ENCODE data around the gene HOXB3.
A peak's percentile ranks its signal among the peaks of the same experiment; 100 is the strongest.

HOXB3 gene

GRCh38 chr17:48600244-48601098 lies 10.4 kb upstream of the HOXB3 start (continued):
- TF ChIP-seq PRDM4 (tag by site-specific recombination; IDR thresholded peaks at IDR 0.05), result no peak
- no peak for TF ChIP-seq ZNF433 (tag by site-specific recombination; IDR thresholded peaks at IDR 0.05; ENCODE audit: low read depth)
- TF ChIP-seq ZNF548 (tag by site-specific recombination; IDR thresholded peaks at IDR 0.05), result no peak
- no peak for TF ChIP-seq REPIN1 (tag by site-specific recombination; IDR thresholded peaks at IDR 0.05; ENCODE audit: low read depth)
- TF ChIP-seq REST (tag by site-specific recombination; IDR thresholded peaks at IDR 0.05), result no peak
- TF ChIP-seq ZNF561 (tag by site-specific recombination; IDR thresholded peaks at IDR 0.05; ENCODE audit: borderline replicate concordance), result no peak
- TF ChIP-seq RBAK (tag by site-specific recombination; IDR thresholded peaks at IDR 0.05), result no peak
- TF ChIP-seq ZBTB8A (tag by site-specific recombination; IDR thresholded peaks at IDR 0.05), result peak; percentile 97
- peak; percentile 73; the same call in 1 of the 2 replicates for TF ChIP-seq ZBTB10 (tag by site-specific recombination; IDR thresholded peaks at IDR 0.05)
- no peak for TF ChIP-seq HOXC10 (CRISPR knock-in tag; IDR thresholded peaks at IDR 0.05)
- TF ChIP-seq ZNF280D (tag by site-specific recombination; IDR thresholded peaks at IDR 0.05), result no peak
- TF ChIP-seq ZNF202 (tag by site-specific recombination; IDR thresholded peaks at IDR 0.05; ENCODE audit: borderline replicate concordance), result no peak
- TF ChIP-seq ZNF623 (tag by site-specific recombination; IDR thresholded peaks at IDR 0.05), result no peak
- TF ChIP-seq ZNF544 (tag by site-specific recombination; IDR thresholded peaks at IDR 0.05), result no peak
- TF ChIP-seq ZNF311 (tag by site-specific recombination; IDR thresholded peaks at IDR 0.05; ENCODE audit: borderline replicate concordance), result no peak
- no peak for TF ChIP-seq ZNF174 (tag by site-specific recombination; IDR thresholded peaks at IDR 0.05)
- TF ChIP-seq ZNF324 (tag by site-specific recombination; IDR thresholded peaks at IDR 0.05), result no peak
- TF ChIP-seq ZNF248 (tag by site-specific recombination; IDR thresholded peaks at IDR 0.05), result no peak
- TF ChIP-seq INSM2 (tag by site-specific recombination; IDR thresholded peaks at IDR 0.05), result no peak
- TF ChIP-seq ZNF654 (tag by site-specific recombination; IDR thresholded peaks at IDR 0.05; ENCODE audit: low read depth), result no peak
- TF ChIP-seq ZNF26 (tag by site-specific recombination; IDR thresholded peaks at IDR 0.05), result no peak
- no peak for TF ChIP-seq KLF9 (tag by site-specific recombination; IDR thresholded peaks at IDR 0.05; ENCODE audit: low read depth)
- TF ChIP-seq SCRT2 (tag by site-specific recombination; IDR thresholded peaks at IDR 0.05), result no peak
- no peak for TF ChIP-seq ZNF112 (tag by site-specific recombination; IDR thresholded peaks at IDR 0.05)

Measured in HEK293 (cell line).